NB4 (cell line): ENCODE results near the gene C2CD2.

Source experiments
- CTCF ChIP-seq: IDR thresholded peaks from one replicate; pipeline ENCODE4 v1.5.1; 2012; ENCODE audit warnings: low read depth, low read length
- TF ChIP-seq, protein P1 (sequence below): IDR thresholded peaks from 2 replicates; pipeline ENCODE4 v1.6.1; 2011; ENCODE audit warnings: low read depth, low read length

GRCh38 chr21:41835711-41836154 lies 118.1 kb downstream of the C2CD2 start:
- TF ChIP-seq CTCF, result no peak
- TF ChIP-seq, protein P1, sequence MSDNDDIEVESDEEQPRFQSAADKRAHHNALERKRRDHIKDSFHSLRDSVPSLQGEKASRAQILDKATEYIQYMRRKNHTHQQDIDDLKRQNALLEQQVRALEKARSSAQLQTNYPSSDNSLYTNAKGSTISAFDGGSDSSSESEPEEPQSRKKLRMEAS, result no peak
